HL-60 (cell line): ENCODE data around the gene RALY.

Source experiments
- DNase-seq, 2 experiments: peaks; one replicate each; pipeline ENCODE4 v3.0.0-alpha.2; 2010 to 2020; ENCODE audit warnings: low read depth in 1 of 2, low spot score in 1 of 2
- H3K27ac ChIP-seq: fragments of 250-450 bp; sonication (Bioruptor Pico); replicated peaks from 2 replicates; pipeline ENCODE4 v1.5.1; 2020; ENCODE audit warnings: mild to moderate bottlenecking, moderate library complexity
- H3K27me3 ChIP-seq: fragments of 250-450 bp; sonication (Bioruptor Pico); 2 replicates; pipeline ENCODE4 v1.5.1; 2021; ENCODE audit warnings: mild to moderate bottlenecking, moderate library complexity; ENCODE audit not compliant: insufficient read depth, poor library complexity, severe bottlenecking
- H3K4me3 ChIP-seq: replicated peaks from 2 replicates; pipeline ENCODE4 v1.5.1; 2011; ENCODE audit warnings: mild to moderate bottlenecking, control low read depth, low read length; ENCODE audit not compliant: insufficient read depth
- CTCF ChIP-seq: IDR thresholded peaks from one replicate; pipeline ENCODE4 v1.5.1; 2011; ENCODE audit warnings: low read length, control low read depth, inconsistent platforms; ENCODE audit not compliant: insufficient read depth
- GABPA ChIP-seq: IDR thresholded peaks from 2 replicates; pipeline ENCODE4 v1.6.1; 2012; ENCODE audit warnings: low read depth
- POLR2AphosphoS5 ChIP-seq: IDR thresholded peaks from 2 replicates; pipeline ENCODE4 v1.6.1; 2012; ENCODE audit warnings: low read depth
- REST ChIP-seq: IDR thresholded peaks from 2 replicates; pipeline ENCODE4 v1.6.1; 2012; ENCODE audit warnings: low read depth; ENCODE audit not compliant: insufficient replicate concordance
- SPI1 ChIP-seq: IDR thresholded peaks from 2 replicates; pipeline ENCODE4 v1.6.1; 2012; ENCODE audit warnings: low read depth, mild to moderate bottlenecking, borderline replicate concordance

Gene RALY

GRCh38 chr20:34069341-34070078 is 75.8 kb downstream of the RALY start:
- Histone ChIP-seq H3K4me3 (no peak overlapping the region), H3K27ac (no peak overlapping the region), H3K27me3 (no peaks in the 10 kb centered on the region)
- peak in 1 of 2 experiments; percentile 64 for DNase-seq
- peak; percentile 72 for TF ChIP-seq CTCF
- no peak for TF ChIP-seq POLR2AphosphoS5

GRCh38 chr20:34070079-34070439 is 76.3 kb downstream of the RALY start:
- TF ChIP-seq POLR2AphosphoS5, result no peak
- no peak for TF ChIP-seq REST
- TF ChIP-seq SPI1, result no peak
- H3K4me3 ChIP-seq, result no peak overlapping the region
- no peaks in the 10 kb centered on the region for H3K27me3 ChIP-seq
- no peak for DNase-seq
- no peak overlapping the region for H3K27ac ChIP-seq

- Histone ChIP-seq H3K4me3 (no peak overlapping the region), H3K27me3 (no peaks in the 10 kb centered on the region), H3K27ac (no peak overlapping the region)
- TF ChIP-seq SPI1, result no peak
- no peak for TF ChIP-seq CTCF
- no peak for TF ChIP-seq GABPA
- no peak for TF ChIP-seq POLR2AphosphoS5
- no peak for TF ChIP-seq REST
- DNase-seq, result no peak
Observed at GRCh38 chr20:34070859-34071258, 77.1 kb downstream of the RALY start.

GRCh38 chr20:34072076-34072475 is 78.4 kb downstream of the RALY start:
- no peak for DNase-seq
- TF ChIP-seq REST, result no peak
- no peak for TF ChIP-seq POLR2AphosphoS5
- TF ChIP-seq GABPA, result no peak
- no peak for TF ChIP-seq CTCF
- no peak for TF ChIP-seq SPI1
- Histone ChIP-seq H3K27me3 (no peaks in the 10 kb centered on the region), H3K27ac (no peak overlapping the region), H3K4me3 (no peak overlapping the region)
